Left forelimb (tissue), 1 donor: ENCODE data around the gene TGM2.

ENCODE experiments used
- DNase-seq: peaks from one replicate; pipeline ENCODE4 v3.0.0-alpha.2; 2018; ENCODE audit warnings: low spot score

TGM2 gene

GRCh38 chr20:38144974-38145728 lies 19.9 kb downstream of the TGM2 start:
- no peak for DNase-seq

DNA sequence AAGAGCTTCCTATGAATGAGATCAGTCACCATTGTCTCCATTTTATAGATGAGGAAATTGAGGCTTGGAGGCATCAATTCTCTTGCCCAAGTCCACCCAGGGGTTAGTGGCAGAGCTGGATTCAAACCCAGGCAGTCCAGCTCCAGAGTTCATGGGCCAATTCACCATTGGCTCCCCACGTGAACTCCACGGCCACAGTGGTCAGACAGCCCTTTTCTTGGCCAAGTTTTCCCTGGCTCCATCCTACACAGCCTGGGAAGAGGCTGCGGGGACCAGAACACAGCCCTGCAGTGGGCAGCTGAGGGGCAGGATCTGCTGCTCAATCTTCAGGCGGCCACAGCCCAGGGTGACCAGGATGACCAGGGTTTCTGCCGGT lies 20.5 kb downstream of the TGM2 start:
- no peak for DNase-seq

DNA sequence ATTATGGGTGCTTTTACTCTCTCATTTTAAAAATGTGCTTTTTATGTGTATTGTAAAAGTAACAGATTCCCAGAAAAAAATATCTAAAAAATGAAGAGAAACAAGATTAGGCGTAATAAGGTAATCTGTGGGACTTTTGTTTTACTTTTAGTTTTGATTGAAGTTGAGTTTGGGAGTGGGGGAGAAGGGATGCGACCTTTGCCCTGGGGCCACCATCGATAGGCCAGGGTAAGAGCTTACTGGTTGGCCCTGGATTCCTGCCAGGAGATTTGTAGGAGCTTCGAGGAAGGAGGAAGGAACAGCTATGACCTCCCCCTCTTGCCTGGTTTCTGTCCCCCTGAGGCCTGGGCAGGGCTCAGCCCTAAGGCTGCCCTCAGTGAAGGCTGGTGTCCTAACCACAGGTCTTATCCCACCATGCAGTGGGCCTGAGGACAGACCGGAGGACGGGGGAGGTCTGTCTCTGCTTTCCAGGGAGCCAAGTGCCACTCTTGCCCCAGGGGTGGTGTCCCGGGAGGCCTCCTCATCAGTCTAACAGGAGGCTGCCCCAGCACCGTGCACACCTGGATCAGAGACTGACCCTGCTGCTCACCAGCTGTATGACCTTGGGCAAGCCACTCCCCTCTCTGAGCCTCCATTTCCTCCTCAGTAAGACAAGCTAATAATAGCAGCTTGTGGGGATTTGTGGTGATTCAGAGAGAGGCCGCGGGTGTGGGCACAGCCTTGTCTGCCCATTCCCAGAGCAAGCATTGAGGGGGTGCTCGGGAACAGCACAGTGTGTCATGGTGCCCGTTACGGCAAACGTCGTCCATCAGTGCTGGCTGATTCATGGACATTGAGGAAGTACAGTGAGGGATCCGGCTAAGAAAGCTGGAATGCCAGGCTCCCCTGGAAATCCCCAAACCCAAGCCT lies 21.2 kb downstream of the TGM2 start:
- no peak for DNase-seq

- DNase-seq, result no peak
These were observed 21.8 kb downstream of the TGM2 start for GRCh38 chr20:38143238-38143645.

DNA sequence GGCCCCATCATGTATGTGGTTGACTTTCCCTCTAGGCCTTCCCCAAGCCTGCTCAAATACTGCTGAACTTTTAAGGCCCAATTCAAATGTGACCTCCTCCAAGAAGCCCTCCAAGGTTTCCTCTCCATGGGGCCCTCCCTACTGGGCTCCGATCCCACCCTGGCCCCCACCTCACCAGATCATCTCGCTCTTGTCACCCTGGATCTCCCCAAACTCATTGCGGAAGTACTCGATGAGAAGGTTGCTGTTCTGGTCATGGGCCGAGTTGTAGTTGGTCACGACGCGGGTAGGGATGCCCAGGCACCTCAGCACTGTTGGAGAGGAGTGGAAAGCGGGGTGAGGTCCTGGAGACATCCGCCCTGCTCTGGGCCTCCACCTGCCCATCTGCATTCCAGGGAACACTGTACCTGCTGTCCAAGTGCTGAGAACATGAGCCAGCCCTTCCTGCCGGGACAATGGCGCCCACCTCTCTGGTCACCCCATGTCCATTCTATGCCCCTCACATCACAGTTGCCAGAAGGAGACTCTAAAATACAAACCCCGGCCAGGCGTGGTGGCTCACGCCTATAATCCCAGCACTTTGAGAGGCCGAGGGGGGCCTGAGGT lies 23.1 kb downstream of the TGM2 start:
- DNase-seq, result no peak

GRCh38 chr20:38141204-38141888 lies 23.7 kb downstream of the TGM2 start:
- DNase-seq, result no peak

GRCh38 chr20:38139977-38140753 lies 24.9 kb downstream of the TGM2 start:
- no peak for DNase-seq

DNA sequence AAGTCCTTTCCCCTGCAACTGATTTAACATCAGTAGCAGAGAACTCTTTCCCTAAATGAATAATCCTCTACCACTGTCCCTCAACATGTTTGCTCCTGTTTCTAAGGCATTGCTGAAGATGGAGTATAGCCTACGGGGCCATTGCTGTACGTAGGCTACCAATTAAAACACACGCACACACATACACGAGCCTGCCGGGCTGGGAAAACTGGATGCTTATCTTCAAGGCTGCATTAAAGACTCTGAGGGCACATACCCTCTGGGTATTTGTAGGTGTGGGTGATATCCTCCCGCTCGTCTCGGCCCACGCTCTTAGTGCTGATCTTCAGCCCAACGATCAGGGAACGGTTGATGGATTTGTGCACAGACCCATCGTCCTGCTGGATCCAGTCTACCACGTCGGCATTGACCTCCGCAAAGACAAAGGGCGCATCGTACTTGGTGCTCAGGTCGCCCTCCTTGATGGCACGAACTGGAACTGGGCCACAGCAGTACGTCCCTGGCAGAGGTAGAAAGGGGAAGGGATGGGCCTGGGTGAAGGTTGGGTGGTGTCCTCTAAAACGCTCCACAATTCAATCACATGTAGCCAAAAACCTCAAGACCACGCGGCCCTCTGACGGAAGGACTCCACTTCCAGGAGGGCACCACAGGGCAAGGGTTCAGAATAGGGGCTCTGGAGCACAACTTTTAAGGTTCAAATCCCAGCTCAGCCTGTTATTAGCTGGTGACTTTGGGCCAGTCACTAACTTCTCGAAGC lies 25.7 kb downstream of the TGM2 start:
- DNase-seq, result no peak

- no peak for DNase-seq
These were observed 26.8 kb downstream of the TGM2 start for GRCh38 chr20:38138086-38138778.

- no peak for DNase-seq
These were observed 27.5 kb downstream of the TGM2 start for GRCh38 chr20:38137441-38138037.

DNA sequence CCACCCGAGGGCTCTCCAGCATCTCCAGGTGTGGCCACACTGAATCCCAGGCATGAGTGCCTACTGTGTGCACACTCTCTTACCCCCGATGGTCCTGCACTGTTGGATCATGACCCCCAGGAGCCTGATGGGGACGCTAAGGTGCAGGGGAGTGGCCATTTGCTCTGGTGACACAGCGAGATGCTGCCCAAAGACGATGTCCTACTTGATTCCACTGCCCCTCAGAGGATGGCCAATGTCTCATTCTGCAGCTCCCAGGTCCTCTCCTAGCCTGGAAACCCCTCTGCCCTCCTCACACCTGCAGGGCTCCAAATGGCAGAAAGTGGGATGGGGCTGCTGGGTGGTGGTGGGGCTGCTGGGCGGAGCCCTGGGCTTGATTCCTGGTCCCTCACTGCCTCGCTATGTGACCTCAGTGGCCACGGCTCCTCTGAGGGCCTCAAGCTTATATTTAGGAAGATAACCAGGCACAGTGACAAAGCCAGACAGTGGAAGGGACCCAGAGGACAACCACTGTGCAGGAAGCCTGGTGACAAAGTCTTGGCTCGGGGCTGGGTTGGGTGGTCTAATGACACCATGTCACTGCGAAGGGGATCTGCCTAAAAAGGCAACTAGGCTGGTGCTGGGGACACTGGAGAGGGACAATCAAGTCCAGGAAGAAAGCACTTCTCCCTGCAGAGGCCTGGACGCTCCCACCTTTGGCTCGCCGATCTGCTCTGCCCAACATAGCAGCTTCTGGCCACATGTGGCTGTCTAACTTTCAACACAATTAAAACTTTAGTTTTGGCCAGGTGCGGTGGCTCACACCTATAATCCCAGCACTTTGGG lies 28.4 kb downstream of the TGM2 start:
- DNase-seq, result no peak

DNA sequence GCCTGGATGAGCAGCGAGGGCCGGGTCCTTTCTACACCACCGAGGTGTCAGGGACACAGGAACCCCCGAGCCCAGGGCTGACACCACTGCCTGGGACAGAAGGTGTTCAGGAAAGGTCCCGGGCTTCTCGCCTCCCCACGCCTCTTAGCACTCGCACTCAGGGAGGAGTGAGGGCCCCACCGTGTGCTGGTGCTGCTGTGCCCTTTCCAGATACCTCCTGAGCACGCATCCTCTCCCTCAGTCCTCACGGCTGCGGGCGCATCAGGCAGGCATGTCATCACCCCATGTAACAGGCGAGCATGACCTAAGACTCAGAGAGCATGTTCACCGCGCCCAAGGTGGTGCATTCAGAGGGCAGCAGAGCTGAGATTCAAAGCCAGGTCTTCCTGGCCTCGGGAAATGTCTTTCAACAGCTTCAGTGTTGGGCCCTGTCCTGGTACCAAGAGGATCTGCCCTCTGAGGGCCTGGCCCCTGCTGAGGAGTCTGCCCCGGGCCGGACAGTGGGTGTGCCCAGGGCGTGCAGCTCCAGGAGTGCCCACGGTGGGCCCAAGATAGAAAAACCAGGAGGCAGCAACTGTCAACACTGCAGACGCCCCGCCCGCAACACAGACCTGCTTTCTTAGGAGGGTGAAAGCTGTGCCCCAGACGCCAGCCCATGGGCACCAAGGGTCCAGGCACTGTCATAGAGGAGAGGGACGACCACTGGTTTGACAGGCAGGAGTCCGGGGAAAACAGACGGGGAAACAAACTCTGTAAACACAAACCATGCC lies 29.2 kb downstream of the TGM2 start:
- no peak for DNase-seq

GRCh38 chr20:38135271-38135650 lies 29.8 kb downstream of the TGM2 start:
- no peak for DNase-seq

DNA sequence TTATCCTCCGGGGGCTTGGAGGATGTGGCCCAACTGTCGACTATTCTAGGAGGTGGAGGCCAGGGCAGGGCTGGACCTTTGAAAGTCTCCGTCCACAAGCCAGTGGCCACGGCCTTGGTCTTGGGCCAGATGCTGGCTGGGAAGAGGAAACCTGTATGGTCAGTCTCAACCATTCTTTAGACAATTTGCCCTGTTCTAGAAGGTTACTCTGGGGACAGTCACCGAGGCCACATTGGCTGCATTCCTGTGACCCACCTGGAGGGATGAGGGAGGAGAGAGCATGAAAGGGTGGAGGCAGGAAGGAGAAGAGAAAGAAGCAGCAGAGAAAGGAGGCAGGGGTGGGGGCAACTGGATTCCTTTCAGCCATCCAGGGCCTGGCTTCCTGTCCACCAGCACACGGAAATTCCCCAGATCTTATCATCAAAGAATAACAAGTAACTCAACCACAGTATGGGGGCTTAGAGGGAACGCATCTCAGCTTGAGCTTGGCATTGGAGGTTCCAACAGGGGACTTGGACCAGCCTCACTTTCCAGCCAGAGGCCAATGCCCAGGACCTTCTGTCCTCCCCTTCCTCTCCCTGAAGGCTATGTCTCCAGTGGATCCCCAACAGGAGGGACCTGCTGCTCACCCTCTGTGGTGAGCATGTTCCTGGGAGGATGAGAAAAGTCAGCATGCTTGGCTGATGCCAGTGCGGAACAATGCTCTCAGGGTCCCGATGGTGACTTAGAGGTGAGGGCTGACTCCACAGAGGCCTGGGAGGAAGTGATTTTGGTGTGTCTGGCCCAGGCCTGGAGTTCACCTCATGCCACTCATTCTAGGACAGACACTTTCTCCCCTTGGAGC lies 30.4 kb downstream of the TGM2 start:
- no peak for DNase-seq

GRCh38 chr20:38133680-38134426 lies 31.2 kb downstream of the TGM2 start:
- DNase-seq, result no peak

- DNase-seq, result no peak
These were observed 32.1 kb downstream of the TGM2 start for GRCh38 chr20:38132910-38133501.
